Measurements from ENCODE around the gene SUSD1.
"Not testable (repeated sequence)": the region's sequence is repeated elsewhere in the genome, so short reads cannot be mapped to it uniquely, and the experiment has no call there.

Gene SUSD1

DNA sequence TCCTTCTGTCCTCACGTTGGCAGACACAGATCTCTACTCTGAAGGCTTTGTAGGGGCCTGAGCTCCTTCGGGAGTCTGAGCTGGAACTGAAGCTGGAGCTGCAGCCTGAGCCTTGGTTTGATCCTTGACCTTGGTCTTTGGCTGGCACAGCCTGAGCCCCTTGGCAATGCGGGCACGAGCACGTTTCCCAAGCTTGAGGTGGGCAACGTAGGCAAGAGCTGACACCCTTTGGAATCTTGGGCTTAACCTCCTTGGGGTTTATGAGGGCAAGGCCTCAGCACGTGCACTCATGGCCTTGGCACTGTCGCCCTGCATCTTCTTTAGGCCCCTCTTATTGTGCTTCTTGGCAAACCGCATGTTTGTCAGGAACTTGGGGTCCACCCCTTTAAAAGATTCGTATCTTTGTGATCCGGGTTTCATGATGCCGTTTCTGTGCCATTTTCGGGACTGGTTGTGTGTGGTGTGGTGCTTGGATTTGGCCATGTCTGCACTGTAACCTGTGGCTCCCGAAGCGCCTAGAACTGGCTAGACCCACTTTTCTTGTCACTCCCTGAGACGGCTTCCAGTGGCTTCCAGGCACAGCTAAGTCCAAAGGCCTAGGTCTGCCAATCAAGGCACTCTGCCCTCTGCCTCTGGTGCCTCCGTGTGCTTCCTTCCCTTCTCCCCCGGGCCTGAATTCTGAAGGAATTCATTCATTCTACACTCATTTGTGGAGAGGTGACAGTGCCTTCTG, 1.4 kb downstream of the SUSD1 start:
- no peak for DNase-seq

GRCh38 chr9:112170968-112171367, 4.1 kb downstream of the SUSD1 start:
- DNase-seq, result no peak

DNA sequence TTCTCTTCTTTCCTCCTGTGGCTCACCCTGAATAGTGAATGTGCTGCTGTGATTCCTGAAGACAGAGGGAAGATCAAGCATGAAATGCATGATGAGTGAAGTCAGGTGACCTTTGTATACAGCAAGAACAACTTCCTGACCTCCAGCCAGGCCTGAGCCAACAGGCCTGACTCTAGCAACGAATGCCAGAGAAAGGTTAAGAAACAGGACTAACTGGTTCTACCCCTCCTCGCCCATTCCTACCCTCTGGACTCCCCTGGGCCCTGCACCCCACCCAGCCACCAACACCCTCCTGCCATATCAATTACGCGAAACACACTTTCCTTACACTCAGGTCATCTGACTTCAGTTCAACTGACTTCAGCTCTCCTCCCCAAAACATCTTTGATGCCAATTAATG, 4.9 kb downstream of the SUSD1 start:
- DNase-seq, result no peak

GRCh38 chr9:112169368-112169767, 5.7 kb downstream of the SUSD1 start:
- no peak for DNase-seq

DNA sequence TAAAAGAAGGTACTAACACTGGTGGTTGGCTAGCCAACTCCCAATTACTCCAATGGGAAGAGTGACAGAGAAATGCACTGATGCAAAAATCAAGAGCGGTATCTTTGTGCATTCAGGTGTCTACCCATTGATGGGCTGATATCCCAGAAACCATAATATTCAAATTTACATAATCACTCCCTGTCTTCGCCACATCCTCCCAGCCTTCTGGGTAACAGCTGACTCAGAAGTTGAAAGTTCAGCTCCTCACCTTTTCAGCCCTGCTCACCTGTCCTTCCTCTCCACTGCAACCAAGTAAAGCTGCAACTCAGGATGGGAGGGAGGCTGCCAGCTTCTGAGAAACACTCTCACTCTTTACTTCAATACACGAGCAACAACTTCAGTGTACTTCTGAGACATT, 6.9 kb downstream of the SUSD1 start:
- DNase-seq, result no peak

- DNase-seq, result no peak
Measured at GRCh38 chr9:112166176-112167140, 8.6 kb downstream of the SUSD1 start.

DNA sequence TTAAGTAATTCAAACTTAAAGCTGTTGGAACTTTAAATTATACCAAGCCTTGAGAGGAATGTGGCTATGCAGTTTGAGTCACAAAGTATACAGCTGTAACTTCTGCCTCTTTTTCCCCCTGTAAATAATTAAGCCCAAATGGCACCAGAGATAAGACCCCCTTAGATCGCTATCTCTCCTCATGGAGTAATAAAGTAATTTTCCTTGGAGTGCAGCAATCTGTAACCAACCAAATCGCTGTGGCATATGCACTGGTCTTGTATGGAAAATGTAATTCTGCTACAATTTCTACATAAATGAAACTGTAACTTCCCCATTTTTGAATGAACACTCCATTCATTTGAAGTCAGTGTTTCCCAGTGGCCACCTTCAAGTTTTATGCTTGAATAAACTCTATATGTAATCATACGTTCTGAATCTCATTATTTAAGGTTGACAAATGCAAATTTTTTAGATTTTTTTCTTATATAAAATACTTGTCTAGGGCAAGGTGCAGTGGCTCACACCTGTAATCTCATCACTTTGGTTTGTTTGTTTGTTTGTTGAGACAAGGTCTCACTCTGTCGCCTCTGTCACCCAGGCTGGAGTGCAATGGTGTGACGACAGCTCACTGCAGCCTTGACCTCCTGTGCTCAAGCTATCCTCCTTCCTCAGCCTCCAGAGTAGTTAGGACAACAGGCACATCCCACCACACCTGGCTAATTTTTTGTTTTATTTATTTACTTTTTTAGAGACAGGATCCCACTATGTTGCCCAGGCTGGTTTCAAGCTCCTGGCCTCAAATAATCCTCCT, 12.3 kb downstream of the SUSD1 start:
- no peak for DNase-seq

DNA sequence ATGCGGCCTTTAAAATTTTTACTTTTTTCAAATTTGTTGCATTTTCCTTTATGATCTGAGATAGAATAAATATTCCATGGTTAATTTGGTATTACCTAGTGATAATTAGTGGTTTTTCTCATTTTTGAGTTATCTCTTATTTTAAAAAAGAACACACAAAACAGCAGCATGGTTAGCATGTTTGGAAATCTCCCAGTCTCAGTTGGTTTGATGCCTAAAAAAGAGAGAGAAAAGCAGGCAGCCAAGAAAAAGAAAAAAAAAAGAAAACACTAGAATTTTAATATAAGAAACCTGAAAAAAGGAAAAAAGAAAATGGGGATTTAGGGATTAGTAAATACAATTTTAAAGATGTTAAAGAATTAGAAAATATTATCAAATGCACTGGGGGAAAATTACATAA, 15.3 kb downstream of the SUSD1 start:
- no peak for DNase-seq

GRCh38 chr9:112158656-112159367, 16.3 kb downstream of the SUSD1 start:
- DNase-seq, result no peak

DNA sequence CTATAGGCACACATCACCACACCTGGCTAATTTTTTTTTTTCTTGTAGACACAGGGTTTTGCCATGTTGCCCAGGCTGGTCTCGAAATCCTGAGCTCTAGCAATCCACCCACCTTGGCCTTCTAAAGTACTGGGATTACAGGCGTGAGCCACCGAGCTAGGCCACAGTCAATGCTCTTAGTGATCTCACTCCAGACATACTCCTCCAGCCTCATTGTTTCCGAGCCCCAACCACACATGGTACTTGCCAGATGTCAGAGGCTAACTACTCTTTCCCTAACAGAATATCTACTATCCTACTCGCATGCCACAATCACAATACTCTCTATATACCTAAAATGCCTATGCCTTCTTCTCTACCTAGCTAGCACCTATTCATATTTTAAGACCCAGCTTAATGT, 17.1 kb downstream of the SUSD1 start:
- DNase-seq, result no peak

- DNase-seq, result no peak
Measured at GRCh38 chr9:112157087-112157486, 18.0 kb downstream of the SUSD1 start.

GRCh38 chr9:112149211-112149610, 25.9 kb downstream of the SUSD1 start:
- no peak for DNase-seq

GRCh38 chr9:112145886-112146285, 29.2 kb downstream of the SUSD1 start:
- DNase-seq, result no peak

DNA sequence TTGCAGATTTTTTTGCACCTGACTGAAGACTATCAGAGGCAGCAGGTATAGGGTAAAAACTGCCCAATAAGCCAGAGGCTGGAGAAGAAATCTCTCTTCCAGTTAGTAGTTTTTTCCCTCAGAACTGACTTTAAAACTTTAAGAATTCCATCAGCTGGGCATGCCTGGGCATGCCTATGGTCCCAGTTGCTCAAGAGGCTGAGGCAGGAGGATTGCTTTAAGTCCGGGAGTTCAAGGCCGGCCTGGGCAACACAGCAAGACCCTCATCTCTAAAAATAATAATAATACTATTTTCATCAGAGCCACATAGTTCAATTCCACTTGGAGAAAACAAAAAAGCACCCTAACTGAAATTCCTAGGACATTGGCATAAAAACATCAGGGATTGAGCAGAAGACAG, 30.3 kb downstream of the SUSD1 start:
- no peak for DNase-seq

- no peak for DNase-seq
Measured at GRCh38 chr9:112142420-112142819, 32.7 kb downstream of the SUSD1 start.

DNA sequence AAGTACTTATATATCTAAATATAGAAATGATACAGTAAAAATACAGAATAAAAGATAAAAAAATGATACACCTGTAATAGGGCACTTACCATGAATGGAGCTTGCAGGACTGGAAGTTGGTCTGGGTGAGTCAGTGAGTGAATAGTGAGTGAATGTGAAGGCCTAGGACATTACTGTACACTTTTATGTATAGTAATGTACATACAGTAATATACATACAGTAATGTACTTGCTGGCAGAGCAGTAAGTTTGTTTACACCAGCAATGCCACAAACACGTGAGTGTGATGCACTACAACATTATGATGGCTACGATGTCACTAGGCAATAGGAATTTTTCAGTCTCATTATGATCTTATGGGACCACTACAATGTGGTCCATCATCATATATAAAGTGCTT, 34.2 kb downstream of the SUSD1 start:
- no peak for DNase-seq

DNA sequence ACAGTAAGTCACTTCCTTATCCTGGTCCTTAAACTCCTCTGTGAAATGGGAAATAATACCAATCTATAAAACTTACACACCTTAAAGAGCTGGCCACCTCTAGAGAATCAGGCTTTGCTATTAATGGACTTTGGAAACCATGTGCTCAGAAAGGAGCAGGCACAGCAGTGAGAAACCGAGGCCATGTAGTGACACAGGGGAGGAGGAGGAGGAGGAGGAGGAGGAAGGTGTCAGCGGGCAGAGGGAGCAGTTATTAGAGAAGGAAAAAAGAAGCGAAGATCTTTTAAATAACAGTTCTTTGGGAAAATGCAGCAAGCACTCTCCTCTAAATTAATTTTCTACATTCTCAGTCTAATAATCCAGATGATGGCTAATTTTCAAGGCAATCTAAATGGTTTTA, 38.0 kb downstream of the SUSD1 start:
- DNase-seq, result no peak

DNA sequence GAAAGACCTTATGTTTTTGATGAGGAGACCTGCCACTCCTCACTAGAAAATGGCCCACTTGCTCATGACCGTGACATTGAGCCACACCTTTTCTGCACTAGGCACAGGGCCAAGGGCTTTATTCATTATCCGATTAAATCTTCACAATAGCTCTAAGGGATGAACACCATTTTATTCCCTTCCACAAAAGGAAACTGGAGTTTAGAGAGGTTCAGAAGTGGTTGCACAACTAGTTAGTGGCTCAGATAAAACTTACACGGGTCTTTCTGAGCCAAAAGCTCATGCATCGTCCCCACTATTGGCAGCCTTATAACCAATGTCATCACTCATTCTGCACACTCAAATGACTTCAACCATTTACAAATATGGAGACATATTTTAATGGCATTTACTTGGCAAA, 39.4 kb downstream of the SUSD1 start:
- DNase-seq, result no peak

DNA sequence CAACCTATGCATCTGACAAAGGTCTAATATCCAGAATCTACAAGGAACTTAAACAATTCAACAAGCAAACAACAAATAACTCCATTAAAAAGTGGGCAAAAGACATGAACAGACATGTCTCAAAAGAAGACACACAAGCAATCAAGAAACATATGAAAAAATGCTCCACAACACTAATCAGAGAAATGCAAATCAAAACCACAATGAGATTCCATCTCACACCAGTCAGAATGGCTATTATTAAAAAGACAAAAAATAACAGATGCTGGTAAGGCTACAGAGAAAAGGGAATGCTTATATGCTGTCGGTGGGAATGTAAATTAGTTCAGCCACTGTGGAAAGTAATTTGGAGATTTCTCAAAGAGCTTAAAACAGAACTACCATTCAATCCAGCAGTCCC, 41.3 kb downstream of the SUSD1 start:
- DNase-seq, result not testable (repeated sequence)

- no peak for DNase-seq
Measured at GRCh38 chr9:112132356-112132755, 42.7 kb downstream of the SUSD1 start.

DNA sequence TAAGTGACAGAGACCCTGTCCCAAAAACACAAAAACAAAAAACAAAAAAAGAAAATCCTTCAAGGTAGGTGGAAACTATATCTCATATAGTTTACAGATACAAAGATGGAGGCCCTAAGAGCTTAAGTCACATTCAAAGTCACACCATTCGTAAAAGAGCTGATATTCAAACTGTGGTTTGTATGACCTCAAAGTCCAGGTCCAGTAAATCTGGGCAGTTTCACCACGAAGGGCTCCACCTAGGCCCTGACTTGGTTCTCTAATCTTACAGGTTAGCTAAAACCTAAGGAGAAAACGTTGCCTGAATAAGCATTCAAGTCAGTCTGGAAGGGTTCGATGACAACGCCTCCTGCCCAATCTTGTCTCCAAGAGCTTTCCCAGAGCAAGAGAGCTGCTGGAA, 44.1 kb downstream of the SUSD1 start:
- DNase-seq, result no peak

DNA sequence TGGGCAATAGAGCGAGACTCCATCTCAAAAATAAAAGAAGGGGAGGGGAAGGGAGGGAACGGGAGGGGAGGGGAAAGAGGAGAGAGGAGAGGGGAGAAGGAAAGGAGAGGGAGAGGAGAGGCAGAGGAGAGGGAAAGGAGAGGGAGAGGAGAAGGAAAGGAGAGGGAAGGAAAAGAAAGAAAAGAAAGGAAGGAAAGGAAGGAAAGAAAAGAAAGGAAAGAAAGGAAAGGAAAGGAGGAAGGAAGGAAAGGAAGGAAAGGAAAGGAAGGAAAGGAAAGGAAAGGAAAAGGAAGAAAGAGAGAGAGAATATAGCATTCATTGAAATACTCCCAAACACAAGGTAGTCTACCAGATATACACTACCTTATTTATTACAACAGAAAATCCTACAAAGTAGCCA, 44.8 kb downstream of the SUSD1 start:
- DNase-seq, result no peak

GRCh38 chr9:112129246-112129645, 45.9 kb downstream of the SUSD1 start:
- no peak for DNase-seq
